Fibroblast of pulmonary artery (primary cell): ENCODE data around the gene SPDYE4.

Experiments
- DNase-seq: peaks from one replicate; pipeline ENCODE4 v3.0.0-alpha.2; 2010; ENCODE audit warnings: low read depth
- H3K4me3 ChIP-seq: replicated peaks from 2 replicates; pipeline ENCODE4 v1.5.1; 2011; ENCODE audit warnings: low read depth, mild to moderate bottlenecking, control low read depth, low read length, moderate library complexity
- CTCF ChIP-seq: IDR thresholded peaks from 2 replicates; pipeline ENCODE4 v1.5.1; 2011; ENCODE audit warnings: mild to moderate bottlenecking, control low read depth, low read length, inconsistent platforms; ENCODE audit errors: missing control alignments

SPDYE4 gene

GRCh38 chr17:8800656-8801055 lies 42.3 kb upstream of the SPDYE4 start:
- no peak overlapping the region for H3K4me3 ChIP-seq
- TF ChIP-seq CTCF, result no peak
- DNase-seq, result no peak

- DNase-seq, result peak; percentile 13
- no peak for TF ChIP-seq CTCF
- no peak overlapping the region for H3K4me3 ChIP-seq
Observed at GRCh38 chr17:8799570-8800212, 41.3 kb upstream of the SPDYE4 start.

GRCh38 chr17:8798846-8799569 lies 40.7 kb upstream of the SPDYE4 start, which contains the start of gene MFSD6L:
TSS of gene MFSD6L (minus strand) at chr17:8799365. CDS start at chr17:8799120, 245 bp downstream.
- TF ChIP-seq CTCF, result no peak
- no peak within 1 kb of the TSS for H3K4me3 ChIP-seq
- DNase-seq, result no peak

- TF ChIP-seq CTCF, result no peak
- H3K4me3 ChIP-seq, result no peak overlapping the region
Observed at GRCh38 chr17:8798176-8798845, 40.0 kb upstream of the SPDYE4 start.

GRCh38 chr17:8797621-8798175 lies 39.4 kb upstream of the SPDYE4 start:
- no peak for DNase-seq
- H3K4me3 ChIP-seq, result no peak overlapping the region
- no peak for TF ChIP-seq CTCF

More at GRCh38 chr17:8798176-8798845, 40.0 kb upstream of the SPDYE4 start:
- DNase-seq, result no peak

GRCh38 chr17:8794636-8795035 lies 36.3 kb upstream of the SPDYE4 start:
- DNase-seq, result no peak
- H3K4me3 ChIP-seq, result no peak overlapping the region
- no peak for TF ChIP-seq CTCF
